ENCODE data around the gene TEX264.
"Not testable (repeated sequence)": the region's sequence is repeated elsewhere in the genome, so short reads cannot be mapped to it uniquely, and the experiment has no call there.

Gene TEX264

DNA sequence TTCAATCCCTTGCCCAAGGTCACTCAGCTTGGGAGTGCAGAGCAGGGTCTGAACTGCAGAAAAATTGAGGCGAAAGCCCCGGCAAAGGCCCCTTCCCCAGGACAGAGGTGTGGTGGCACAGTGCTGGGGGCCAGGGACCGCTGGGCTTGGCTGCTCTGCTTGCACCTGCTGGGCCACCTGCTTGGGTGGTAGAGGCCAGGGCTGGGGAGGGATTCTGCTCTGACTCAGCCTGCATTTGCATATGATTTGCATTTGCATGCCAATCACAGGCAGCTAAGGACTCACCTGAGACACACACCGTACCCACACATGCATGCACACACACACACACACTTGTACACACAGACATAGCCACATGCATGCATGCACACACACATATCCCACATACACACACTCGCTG, 45.8 kb downstream of the TEX264 start:
- DNase-seq (ENCODE audit: low read depth in 3 of 3), result no peak

DNA sequence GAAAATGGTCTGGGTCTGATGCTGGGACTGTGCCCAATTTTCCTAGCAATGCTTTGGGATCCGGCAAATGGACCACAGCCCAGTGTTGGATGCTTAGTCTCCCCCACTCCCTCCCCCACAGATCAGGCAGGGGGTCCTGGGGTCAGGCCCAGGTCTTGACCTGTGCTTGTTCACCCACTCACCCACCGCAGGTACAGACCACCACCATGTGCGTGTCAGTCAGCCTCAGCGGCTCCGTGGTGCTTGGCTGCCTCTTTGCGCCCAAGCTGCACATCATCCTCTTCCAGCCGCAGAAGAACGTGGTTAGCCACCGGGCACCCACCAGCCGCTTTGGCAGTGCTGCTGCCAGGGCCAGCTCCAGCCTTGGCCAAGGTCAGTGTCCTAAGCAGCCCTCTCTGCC, 46.4 kb downstream of the TEX264 start:
- no peak for DNase-seq (ENCODE audit: low read depth in 3 of 3)

DNA sequence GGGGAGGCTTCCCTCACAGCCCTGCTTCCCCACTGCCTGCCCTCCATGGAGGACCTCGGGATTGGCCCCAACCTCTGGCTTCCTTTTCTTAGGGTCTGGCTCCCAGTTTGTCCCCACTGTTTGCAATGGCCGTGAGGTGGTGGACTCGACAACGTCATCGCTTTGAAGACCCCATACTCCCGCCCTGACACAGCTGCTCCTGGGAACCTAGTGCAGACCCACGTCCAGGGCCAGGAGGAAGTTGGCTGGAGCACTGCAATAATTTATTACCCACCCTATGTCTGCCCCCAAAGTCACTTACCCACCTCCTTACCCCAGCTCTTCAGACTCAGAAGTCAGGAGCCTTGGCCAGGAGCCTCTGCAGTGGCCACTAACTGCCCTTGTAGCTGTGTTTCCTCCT, 46.9 kb downstream of the TEX264 start:
- DNase-seq (ENCODE audit: low read depth in 3 of 3), result no peak

DNA sequence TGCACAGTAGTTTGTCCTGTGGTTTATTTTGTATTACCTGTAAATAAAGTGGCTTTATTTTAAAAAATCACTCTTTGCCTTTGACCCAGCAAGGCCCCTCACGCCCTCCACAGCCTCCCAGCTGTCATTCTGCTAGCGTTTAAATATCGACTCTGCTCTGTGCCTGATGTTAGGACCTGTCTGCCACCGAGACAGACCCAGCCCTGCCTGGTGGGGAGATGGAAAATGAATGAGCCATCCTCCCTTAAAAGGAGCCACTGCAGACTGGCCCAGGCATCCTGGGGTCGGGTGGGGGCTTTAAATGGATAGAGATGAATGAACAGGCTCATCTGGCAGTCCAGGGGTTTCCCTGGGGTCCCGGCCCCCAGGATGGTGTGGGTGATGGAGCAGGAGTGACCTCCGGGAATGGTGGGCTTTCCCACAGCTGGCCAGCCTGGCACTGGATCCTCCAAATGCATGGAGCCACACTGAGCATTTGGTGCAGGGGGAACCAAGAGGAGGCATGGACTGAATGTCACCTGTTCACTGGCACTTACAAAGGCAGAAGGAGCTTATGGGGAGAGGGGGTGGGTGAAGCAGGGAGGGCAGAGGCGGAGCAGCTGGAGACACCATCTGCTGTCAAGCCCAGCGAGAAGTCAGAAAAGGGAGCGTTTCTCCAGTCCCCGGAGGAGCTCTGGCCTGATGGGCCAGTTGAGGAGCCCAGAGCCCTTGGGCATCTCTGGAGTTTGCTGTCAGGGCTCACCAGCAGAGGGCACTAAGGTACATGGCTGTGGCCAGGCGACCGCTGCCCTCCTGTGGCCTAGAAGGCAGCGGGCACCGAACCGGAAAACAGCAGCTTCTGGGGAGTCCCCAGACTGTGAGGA, 47.7 kb downstream of the TEX264 start:
- DNase-seq (ENCODE audit: low read depth in 3 of 3), result peak in 1 of 3 experiments; percentile 68

DNA sequence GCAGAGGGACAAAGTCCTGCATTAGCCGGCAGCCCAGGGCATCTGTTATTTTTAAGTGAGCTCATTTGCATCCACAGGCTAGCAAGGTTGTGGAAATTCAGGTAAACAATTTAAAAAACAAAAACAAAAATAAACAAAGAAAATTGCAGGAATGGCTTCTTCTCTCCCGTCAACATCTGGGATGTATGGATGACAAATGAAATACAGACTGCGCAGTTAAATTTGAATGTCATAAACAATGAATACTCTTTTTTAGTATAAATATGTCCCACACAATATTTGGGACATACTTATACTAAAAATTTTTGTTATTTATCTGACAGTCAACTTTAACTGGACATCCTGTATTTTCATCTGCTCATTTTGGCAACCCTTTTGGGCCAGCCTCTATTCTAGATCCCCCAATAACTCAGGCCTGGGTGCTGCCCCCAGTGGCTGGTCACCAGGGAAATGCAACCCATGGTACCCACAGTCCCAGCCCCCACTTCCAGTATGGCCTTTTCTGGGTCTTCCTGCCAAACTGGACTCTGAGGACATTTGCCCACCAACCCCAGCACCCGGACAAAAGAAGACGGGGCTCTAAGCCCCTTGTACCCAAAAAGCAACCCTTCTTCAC, 48.5 kb downstream of the TEX264 start:
- DNase-seq (ENCODE audit: low read depth in 3 of 3), result no peak

DNA sequence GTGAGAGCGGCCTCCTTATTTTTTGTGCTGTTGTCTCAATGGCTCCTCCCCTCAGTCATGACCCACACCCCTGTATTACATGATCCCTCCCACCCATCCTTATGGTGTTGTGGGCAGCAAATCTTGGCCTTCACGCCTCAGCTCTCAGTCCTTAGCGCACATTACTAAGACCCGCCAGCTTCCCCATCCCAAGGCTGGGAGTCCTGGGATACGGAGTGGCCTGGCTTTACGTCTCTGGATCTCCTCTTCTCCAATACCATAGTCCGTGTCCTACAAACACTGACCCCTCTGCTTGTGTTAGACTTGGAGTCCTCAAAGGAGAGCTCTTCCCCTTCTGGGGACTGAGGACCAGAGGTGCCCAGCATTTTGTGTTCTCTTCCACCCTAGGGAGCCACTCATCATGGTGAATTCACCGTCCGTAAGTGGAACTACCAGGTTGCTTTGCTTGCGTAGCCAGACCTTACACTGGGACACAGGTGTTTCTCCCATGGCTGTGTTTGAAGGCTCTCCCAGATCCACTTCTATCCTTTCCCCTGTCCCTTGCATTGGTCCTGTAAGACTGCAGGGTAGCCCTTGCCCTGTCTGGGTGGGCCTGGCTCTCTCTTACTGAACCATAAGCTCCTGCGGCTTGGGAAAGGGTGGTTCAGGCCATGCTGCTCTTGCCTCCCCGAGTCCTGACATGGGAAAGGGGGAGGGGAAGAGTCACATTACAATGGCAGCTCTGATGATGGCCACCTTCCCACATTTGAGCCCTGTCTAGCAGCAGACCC, 49.4 kb downstream of the TEX264 start:
- no peak for DNase-seq (ENCODE audit: low read depth in 3 of 3)

DNA sequence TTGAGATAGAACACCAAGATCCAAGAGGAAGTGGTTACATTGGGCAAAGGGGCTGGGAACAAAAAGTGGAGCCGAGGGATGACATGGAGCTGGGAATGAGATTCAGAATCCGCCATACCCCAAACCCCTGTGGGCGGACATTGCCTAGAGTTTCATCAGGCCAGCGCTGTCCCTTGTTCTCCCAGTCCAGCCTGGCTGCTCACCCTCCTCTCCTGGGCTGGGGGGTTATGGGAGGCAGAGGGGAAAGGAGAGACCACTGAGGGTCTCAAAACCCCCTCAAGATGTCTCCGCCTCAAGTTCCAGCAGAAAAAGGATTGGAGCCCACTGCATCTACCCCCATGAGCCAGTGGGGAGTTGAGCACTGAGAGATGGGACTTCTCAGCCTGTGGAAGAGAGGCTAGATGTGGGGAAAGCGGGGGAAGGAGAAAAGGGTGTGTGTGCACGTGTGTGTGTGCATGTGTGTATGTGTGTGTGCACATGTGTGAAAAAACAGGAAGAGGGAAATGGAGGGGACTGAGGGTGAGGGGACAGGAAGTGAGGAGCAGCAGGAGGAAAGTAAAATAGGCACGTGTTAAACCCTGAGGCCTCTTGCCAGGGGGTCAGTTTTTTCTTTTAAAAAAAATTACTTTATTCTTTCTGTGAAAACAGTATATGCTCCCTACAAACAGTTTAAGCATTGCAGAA, 50.2 kb downstream of the TEX264 start:
- no peak for DNase-seq (ENCODE audit: low read depth in 3 of 3)

DNA sequence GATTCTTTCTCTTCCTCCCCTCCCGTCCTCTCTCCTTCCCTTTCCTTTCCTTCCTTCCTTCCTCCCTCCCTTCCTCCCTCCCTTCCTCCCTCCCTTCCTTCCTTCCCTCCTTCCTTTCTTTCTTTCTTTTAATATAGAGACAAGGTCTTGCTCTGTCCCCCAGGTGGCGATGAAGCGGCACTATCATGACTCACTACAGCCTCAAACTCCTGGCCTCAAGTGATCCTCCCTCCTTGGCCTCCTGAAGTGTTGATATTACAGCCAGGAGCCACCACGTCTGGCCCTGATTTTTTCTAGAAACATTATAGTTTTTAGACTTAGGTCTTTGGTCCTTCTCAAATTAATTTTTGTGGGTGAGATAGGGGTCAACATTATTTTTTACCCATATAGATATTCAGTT, 51.3 kb downstream of the TEX264 start:
- DNase-seq (ENCODE audit: low read depth in 3 of 3), result no peak

DNA sequence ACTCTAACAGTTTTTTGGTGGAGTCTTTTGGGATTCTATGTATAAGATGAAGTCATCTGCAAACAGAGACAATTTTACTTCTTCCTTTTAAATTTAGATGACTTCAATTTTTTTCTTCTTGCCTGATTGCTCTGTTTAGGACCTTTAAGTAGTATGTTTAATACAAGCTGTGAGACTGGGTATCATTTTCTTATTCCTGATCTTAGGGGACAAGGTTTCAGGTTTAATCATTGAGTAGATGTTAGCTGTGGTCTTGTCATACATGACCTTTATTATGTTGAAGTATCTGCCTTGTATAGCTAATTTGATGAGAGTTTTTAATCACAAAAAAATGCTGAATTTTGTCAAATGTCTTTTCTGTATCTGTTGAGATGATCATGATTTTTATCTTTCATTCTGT, 56.4 kb downstream of the TEX264 start:
- DNase-seq (ENCODE audit: low read depth in 3 of 3), result no peak

DNA sequence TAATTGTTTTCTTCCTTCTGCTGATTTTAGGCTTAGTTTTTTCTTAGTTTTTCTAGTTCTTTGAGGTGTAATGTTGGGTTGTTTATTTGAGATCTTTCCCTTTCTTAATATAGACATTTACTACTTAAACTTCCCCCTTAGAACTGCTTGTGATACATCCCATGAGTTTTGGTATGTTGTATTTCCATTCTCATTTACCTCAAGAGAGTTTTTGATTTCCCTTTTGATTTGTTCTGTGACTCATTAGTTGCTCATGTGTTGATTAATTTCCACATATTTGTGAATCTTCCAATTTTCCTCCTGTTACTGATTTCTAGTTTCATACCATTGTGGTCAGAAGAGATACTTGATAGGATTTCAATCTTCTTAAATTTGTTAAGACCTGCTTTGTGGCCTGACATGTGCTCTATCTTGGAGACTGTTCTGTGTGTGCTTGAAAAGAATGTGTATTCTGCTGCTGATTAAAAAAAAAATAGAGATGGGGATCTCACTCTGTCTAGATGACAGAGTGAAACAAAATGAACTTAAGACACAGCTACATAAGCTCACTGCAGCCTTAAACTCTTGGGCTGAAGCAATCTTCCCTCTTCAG, 58.1 kb downstream of the TEX264 start:
- no peak for DNase-seq (ENCODE audit: low read depth in 3 of 3)

DNA sequence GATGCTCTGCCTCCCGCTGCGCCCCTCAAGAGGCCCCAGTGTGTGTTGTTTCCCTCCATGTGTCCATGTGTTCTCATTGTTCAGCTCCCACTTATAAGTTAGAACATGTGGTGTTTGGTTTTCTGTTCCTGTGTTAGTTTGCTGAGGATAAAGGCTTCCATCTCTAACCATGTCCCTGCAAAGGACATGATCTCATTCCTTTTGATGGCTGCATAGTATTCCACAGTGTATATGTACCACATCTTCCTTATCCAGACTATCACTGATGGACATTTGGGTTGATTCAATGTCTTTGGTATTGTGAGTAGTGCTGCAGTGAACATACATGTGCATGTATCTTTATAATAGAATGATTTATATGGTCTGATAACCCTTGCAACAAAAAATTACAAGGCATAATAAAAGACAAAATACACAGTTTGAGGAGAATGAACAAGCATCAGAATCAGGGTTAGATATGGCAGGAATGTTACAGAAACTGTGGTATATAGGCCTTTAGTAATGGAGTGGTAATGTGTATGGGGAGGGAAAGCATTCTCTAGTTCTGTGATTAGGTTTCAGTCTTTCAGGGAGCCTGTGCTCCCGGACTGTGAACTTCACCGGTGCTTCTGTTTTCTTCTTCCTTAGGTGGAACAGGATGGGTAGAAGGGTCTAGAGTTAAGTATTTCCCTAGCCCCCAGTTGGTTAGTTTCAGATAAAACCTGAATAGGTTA, 63.0 kb downstream of the TEX264 start:
- DNase-seq (ENCODE audit: low read depth in 3 of 3), result no peak

DNA sequence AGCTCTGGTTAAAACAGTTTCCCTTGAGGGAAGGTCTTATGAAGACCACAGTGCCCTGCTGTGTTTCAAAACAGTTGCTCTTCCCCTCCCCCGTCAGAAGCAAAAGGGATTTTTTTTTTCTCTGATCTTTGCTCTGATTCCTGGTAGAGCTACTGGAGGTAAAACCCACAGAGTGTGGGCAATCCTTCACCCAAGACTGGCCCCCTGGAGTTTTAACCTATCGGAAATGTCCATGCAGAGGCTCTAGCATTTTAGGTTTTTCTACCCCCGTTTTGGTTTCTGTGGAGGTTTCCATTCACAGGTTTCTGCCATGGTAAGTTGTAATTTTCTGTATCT, 63.5 kb downstream of the TEX264 start:
- DNase-seq (ENCODE audit: low read depth in 3 of 3), result no peak

DNA sequence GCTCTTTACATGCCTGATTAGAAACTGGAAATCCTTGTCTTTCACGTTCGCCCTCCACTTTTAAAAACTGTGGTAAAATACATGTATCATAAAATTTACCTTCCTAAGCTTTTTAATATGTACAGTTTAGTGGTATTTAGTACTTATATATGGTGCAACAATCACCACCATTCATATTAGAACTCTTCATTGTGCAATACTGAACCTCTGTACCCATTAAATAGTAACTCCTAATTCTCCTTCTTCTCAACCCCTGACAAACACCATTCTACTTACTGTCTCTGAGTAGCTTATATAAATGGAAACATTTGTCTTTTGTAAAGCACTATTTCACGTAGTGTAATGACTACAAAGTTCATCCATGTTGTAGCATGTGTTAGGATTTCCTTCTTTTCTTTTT, 64.0 kb downstream of the TEX264 start:
- DNase-seq (ENCODE audit: low read depth in 3 of 3), result no peak

DNA sequence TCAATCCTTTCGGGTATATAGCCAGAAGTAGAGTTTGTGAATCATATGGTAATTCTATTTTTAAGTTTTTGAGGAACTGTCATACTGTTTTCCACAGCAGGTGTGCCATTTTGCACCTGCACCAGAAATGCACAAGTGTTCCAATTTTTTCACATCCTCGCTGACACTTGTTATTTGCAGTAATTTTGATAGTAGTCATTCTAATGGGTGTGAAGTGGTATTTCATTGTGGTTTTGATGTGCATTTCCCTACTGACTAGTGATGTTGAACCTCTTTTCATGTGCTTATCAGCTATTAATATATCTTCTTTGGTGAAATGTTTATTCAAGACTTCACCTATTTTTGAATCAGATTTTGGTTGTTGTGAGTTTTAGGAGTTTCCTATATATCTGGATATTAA, 64.9 kb downstream of the TEX264 start:
- no peak for DNase-seq (ENCODE audit: low read depth in 3 of 3)

DNA sequence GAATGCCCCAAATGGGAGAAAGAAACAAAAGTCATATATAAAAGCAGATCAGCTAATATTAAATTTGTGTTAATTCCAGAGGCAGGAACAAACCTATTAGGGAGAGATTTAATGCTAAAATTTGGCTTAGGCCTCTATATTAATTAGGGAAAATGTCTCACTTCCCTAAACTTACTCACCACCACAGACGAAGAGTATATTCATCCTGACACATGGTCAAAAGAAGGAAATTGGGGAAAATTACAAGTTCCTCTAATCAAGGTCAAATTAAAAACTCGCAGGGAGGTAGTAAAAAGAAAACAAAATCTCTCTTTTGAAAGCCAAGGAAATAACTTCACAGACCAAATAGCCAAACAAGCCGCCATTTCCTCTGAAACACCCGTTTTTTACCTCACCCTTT, 68.1 kb downstream of the TEX264 start:
- DNase-seq (ENCODE audit: low read depth in 3 of 3), result no peak

DNA sequence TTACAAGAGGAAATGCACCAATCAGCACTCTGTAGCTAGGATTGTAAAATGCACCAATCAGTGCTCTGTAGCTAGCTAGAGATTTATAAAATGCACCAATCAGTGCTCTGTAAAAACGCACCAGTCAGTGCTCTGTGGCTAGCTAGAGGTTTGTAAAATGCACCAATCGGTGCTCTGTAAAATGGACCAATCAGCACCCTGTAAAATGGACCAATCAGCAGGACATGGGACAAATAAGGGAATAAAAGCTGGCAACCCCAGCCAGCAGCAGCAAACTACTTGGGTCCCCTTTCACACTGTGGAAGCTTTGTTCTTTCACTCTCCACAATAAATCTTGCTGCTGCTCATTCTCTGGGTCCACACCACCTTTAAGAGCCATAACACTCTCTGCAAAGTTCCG, 71.3 kb downstream of the TEX264 start:
- not testable (repeated sequence) for DNase-seq (ENCODE audit: low read depth in 3 of 3)

DNA sequence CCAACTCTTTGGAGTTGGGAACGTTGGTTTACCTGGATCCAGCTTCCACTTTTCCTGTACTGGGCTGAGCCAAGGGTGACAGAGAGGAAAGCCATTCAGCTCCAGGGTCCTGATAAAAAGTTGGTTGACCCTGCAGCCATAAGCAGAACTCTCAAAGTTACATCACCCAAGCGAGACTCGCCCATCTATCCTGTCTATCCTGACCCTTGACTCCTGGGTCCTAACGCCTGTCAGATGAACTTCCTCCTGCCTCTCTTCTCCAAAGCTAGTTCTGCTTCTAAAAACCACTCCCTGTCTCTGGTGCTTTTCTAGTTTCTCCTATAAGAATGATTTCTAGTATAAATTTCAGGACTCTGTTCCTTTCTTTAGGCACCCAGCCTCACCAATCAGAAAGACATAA, 71.9 kb downstream of the TEX264 start:
- not testable (repeated sequence) for DNase-seq (ENCODE audit: low read depth in 3 of 3)

DNA sequence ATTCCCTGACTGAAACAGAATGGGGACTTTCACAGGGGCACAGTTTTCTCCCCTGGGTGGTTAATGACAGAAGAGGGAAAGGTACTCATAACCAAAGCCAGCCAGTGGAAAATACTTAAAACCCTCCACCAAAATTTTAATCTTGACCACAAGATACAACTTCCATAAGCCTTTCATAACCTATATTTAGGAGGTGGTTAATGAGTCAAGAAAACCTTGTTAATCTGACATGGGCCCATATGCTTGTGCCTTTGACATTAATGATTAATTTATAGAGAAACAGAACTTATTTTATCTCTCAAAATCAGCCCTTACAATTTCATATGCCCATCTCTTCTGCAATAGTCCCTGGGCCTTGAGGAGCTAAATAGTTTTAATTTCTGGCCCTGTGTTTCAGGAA, 76.8 kb downstream of the TEX264 start:
- no peak for DNase-seq (ENCODE audit: low read depth in 3 of 3)

DNA sequence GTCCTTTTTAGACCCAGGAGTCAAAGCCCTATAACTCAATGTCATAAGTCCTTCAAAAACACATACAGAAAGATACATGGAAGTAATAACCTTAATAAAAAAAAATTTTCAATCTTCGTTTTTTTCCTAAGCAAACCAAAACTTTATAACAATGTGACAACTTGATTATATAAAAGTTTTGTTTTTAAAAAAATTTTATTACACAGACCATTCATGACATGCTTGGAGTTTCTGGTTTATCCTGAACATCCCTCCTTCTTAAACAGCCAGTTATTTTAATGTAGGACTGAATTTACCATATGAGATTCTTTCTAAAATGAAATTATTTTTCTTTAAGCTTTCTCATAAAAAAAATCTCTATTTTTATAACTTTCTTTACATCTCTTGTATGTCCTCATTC, 77.3 kb downstream of the TEX264 start:
- no peak for DNase-seq (ENCODE audit: low read depth in 3 of 3)

DNA sequence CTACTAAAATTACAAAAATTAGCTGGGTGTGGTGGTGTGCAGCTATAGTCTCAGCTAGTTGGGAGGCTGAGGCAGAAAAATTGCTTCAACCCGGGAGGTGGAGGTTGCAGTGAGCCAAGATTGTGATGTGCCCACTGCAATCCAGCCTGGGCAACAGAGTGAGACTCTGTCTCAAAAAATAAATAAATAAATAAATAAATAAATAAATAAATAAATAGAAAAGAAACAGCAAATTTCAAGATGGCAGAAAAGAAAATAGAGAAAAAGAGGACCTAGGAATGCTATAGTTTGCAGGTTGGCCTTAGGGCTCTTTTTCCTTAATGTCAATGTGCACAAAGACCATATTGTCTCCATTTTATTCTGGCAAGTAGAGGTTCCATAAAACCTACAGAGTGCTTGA, 79.8 kb downstream of the TEX264 start:
- no peak for DNase-seq (ENCODE audit: low read depth in 3 of 3)

DNA sequence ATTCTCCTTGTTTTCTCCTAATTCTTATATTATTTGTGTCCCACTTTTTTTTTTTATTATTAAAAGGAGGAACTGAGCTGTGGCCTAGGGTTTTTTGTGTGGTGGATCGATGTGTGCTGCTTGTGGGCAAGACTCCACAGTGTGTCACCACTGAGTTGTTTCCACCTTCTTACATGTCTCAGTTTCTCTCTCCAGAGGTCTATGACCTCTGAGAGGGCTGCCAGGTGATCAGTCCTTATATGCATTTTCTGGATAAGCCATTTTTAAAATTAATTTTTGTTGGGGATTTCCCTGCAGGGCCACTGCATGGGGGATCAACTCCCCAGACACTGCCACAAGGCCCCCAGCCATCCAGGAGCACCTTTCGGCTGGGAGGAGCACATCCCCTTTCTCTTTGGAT, 80.2 kb downstream of the TEX264 start:
- no peak for DNase-seq (ENCODE audit: low read depth in 3 of 3)

Data from stimulated activated CD4-positive, alpha-beta T cell treated with anti-CD3 and anti-CD28 coated beads, TNF-alpha, amount 100 ng/mL, for 24 hours (primary cell).